Measurements from ENCODE around the gene TMUB1.
A peak's percentile ranks its signal among the peaks of the same experiment; 100 is the strongest.

Gene TMUB1

DNA sequence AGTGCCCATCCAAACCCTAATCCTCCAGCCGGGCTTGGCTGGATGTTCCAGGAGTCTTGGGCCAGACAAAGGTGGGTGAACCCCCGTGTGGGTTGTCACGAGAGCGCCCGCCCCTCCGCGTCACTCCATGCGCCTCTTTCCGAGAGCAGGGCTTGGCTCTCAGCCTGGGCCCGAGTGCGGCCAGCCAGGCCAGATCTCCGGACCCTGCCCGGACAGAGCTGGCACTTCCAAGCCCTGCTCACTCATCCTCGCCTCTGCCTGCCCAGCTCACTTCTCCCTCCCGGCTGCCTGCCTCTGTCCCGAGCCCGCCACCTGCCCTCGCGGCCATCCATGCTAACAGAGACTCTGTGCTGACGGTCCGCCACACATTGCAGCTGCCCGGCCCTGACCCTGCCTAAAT lies 37.6 kb upstream of the TMUB1 start:
- DNase-seq, result no peak

DNA sequence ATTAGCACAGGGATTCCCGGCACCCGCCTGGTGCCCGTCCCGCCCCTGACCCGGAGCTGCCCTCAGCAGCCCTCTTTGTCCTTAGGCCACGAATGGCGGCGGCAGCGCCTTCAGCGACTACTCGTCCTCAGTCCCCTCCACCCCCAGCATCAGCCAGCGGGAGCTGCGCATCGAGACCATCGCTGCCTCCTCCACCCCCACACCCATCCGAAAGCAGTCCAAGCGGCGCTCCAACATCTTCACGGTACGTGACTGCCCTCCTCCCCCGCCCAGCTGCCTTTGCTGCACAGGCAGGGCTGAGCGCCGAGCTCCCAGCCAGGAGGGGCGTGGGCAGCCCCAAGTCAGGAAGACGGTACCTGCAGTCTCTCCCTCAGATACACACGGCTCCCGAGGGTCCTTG lies 36.6 kb upstream of the TMUB1 start:
- no peak for DNase-seq

DNA sequence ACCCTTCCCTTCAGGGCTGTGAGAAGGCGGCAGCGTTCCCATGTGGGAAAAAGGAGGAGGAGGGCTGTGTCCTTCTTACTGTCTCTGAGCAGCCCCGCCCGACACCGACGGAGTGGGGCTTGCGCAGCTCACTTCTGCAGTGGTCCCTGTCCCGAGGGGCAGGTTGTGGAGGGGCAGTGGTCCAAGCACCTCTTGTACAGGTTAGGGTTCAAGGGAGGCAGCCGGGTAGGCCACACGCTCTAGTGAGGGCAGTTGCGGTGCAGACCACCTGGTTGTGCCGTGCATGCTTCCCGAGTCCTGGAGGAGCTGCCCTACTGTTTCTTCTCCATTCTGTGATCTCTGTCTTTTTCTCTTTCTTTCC lies 35.7 kb upstream of the TMUB1 start:
- DNase-seq, result no peak

DNA sequence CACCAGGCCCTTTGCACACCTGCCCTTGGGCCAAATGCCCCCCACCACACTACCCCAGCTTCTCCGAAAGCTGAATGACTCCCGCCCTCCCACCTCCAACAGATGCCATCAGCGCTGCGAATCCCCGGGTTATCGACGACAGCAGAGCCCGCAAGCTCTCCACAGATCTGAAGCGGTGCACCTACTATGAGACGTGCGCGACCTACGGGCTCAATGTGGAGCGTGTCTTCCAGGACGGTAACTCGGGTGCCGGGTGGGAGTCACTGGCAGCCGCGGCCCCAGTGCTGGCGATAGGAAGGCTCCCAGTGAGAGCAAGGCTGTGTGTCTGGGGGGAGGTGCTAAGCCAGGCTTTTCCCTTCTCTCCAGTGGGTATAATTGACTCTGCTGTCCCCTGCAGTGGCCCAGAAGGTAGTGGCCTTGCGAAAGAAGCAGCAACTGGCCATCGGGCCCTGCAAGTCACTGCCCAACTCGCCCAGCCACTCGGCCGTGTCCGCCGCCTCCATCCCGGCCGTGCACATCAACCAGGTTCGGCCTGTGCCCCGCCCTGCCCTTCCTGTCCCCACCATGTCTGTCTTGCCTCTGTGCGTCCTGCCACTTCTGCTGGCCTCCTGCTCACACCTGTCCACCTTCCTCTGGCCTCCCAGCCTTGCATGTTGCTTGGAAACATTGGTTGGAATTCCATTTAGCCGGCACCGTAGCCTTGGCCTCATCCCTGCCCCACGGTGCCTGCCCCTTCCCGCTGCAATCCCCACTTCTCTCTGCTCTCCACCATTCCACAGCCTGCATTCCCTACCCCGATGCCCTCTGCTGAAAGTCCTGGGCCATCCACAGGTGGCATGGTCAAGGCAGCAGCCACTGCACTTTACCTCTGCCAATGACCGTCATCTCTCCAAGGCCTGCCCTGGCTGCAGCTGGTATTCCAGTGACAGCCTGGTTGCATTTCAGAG lies 35.1 kb upstream of the TMUB1 start:
- DNase-seq, result no peak

DNA sequence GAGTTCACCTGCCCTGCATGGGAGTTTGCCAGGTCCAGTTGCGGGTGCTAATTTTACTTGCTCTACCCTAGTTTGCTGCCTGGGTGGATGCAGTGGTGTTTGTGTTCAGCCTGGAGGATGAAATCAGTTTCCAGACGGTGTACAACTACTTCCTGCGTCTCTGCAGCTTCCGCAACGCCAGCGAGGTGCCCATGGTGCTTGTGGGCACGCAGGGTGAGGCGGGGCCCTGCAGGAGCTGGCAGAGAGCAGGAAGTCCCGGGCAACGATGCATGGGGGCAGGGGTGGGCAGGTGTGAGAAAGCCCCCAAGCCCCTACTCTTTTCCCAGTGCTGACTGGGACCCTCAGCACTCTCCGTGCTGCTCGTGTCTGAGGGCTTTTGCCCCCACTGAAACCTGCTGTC lies 34.3 kb upstream of the TMUB1 start:
- no peak for DNase-seq

DNA sequence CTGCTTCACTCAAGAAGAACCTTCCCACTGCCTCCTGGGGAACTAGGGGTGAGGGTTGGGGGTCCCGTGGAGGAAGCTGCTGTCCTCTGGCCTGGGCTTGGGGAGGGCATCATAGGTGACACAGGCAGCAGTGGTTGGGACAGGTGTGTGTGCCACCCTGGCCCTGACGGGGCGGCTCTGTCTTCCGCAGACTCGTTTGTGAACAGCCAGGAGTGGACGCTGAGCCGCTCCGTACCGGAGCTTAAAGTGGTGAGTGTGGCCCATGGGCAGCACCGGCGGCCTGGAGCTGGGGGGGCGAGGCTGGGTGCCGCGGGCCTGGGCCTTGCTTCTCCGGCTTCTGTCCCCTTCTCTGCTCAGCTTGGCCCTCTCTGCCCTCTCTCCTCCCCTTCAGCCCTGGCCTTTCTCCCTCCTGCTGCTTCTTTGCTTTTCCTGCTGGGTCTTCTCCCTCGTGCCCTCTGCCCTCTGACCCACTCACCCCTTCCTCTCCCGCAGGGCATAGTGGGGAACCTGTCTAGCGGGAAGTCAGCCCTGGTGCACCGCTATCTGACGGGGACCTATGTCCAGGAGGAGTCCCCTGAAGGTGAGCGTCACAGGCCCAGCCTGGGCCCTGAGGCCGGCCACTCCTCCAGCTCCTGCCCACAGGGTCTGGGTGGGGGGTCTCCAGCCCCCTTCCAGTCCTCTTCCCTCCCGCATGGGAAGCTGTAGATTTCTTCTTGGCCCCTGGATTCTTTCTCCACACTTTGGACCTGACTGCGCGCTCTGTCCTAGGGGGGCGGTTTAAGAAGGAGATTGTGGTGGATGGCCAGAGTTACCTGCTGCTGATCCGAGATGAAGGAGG lies 33.5 kb upstream of the TMUB1 start:
- DNase-seq, result no peak

DNA sequence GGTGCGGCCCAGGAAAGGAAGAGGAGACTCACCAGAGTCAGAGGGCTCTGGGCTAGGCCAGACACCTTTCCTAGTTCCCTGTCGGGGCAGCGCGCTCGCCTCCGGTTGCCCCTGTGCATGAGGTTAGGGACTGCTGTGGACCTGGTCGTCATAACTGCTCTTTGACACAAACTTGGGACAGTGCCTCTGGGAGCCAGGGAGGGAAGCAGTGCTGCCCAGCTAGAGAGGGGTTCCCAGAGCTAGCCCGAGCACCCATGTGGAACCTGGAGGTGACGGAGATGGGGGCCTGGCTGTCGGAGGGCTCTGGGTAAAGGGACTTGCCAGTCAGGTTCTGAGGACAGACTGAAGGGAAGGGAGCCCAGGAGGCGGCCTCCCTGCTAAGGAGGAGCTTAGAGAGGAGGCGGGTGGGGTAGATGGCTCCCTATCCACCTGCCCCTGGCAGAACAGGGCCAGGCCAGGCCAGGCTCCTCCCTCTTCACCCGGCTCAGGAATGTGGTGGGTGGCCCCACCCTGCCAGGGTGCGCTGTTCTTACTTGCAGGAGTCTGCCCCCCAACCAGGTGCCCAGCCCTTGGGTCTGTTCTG lies 32.6 kb upstream of the TMUB1 start:
- no peak for DNase-seq

DNA sequence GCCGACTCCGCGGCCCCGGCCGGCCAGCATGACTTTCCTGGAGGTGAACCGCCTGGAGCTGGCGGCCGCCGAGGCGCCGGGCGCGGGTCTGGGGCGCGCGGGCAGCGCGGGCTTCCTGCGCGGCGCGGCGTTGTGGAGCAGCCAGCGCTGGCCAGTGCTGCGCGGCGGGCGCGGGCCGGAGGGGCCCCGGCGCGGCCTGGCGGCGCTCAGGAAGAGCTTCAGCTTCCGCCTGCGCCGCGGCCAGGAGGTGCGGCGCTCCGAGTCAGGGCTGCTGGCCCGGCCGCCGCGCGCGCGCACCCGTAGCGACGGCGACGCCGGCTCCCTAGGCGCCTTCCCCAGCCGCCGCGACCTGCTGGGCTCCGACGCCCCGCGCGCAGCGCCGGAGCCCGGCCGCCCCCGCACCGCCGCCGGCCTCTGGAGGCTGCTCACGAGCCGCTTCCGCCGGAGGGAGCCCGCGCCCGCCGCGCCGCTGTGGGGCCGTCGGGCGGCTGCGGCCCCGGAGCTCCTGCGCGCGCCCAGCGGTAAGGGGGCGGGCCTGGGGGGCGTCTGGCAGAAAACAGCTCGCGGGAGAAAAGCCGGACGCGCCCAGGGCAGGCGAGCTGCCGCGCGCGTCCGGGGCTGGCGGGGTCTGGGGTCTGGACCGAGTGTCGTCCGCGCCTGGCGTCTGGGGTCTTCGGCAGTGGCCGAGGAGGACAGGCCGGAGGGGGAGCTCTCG lies 32.0 kb upstream of the TMUB1 start:
- DNase-seq, result peak; percentile 40

DNA sequence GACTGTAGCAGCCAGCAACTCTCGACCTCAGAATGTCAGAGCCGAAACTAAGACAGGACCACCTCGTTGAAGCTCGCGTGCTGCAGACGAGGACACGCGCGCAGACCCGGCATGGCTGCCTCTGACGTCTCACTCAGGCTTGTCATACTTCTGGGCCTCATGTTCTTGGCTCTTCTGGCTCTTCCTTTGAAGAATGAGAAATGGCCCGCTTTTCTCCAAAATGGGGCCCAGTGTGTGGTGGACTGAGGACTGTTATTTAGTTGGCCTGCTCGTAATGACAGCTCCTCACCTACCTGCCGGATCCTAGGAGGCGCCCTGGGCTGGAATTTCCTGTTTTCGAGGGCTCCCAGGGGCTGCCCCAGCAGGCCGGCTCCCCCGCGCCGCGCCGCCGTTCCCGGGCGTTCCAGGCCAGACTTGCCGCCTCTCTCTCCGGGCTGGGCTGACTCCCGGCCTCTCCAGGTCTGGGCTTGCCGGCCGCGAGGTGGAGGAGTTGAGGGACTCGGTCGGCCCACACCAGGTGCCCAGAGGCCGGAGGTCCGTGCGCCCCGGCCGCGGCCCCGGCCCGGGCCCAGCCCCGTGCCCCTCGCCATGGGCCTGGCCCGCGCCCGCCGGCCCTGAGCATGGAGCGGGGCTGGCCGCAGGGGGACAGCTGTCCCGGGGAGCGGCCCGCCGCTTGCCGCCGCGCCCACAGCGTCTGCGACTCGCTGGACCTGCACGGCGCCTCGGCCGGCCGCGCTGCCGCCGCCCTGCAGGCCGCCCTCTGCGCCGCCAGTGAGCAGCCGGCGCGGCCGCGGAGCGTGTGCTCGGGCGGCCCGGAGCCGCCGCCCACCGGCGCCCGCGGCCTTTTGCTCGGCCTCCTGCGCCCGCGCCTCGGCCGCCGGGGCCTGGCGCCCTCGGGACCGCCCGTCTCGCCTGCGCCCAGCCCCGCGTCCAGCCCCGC lies 31.1 kb upstream of the TMUB1 start:
- no peak for DNase-seq

DNA sequence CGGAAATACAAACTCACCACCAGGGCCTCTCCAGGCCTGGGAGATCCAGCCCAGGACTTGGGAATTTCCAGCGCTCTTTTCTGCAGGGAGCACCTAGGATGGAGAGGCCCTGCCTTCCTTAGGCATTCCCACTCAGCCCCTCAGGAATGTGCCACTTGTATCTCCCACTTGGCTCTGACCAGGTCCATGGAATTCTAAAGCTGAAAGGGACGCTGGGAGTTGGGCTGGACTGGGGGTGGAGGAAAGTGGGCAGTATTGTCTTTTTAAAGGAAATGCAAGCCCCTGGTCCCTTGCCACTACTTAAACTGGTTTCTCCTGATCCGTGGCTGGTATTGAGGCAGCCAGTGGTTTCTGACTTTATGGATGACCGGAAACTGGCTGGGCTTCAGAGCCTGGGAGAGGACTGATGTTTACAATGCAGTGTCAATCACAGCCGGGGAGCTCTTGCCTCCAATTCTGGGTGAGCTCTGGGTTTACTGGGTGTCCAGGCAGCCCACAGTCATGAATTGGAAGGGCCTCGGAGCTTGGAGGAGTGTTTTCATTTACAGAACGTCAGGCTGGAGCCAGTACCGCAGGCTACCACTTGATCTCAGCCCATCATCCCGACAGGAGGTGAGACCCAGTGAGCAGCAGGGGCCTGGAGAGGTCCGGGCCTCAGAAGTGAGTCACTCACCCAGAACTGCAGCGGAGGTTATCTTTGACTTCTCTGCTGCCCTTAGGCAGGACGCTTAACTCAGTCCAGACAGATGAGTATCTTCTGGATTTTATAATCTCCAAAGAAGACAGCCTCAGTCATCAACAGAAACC lies 30.3 kb upstream of the TMUB1 start:
- DNase-seq, result peak; percentile 92

DNA sequence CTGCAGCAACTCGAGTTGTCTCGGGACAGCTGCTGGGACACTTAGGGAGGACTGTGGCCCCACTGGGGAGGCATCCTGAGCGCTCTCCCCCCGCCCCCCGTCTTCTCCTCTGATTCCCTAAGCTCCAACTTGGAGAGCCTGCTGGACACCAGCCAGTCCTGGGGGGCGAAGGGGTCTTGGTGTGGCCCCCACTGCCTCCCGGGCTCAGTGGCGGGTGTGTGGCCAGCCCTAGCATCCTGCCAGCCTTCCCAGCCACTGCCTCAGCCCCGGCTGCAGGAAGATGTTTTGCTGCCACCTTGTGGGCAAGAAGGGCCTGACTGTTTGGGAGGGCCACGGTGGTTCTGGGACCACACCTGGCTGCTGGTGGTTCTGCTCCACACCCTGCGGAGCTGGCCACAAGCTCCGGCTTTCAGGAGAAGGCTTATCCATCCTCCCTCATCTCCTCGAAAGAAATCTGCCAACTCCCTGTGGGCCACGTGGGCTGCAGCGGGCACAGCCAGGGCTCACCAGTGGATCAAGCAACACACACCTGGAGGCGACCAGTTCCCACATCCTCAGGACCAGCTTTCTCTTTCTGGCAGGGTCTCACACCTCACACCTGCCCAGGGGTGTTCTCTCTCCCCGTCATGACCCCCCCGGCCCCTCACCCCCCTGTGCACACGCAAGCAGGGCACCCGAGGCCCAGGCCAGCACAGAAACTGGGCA lies 27.8 kb upstream of the TMUB1 start:
- peak; percentile 67 for DNase-seq

DNA sequence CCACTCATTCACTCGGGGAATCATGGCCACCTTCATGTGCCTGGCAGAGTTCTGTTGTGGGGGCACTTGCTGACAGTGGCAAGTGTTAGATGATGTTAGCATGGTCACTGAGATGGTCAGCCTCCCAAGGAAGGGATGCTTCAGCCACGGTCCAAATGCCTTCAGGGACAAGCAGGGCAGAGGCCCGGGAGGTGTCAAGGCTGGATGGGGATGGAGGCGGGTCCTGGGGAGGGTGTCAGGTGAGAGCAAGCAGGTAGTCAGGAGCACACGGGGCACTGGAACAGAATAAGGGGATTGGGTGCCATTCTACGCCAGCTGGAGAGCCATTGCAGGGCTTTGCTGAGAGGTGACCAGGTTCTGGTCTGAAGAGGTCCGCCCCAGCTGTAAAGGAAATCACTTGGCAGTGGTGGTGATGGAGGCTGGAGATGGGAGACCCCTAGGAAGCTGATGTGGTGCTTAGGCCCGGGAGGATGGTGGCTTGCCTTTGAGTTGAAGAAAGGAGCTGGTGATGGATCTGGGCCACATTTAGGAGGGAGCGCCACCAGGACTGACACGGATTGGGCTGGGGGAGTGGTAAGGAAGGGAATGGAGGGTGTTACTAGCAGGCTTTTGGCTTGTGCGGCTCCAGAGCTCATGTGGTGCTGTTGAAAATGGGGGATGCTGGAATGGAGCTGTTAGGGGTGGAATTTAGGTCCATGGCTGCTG lies 27.1 kb upstream of the TMUB1 start:
- no peak for DNase-seq

DNA sequence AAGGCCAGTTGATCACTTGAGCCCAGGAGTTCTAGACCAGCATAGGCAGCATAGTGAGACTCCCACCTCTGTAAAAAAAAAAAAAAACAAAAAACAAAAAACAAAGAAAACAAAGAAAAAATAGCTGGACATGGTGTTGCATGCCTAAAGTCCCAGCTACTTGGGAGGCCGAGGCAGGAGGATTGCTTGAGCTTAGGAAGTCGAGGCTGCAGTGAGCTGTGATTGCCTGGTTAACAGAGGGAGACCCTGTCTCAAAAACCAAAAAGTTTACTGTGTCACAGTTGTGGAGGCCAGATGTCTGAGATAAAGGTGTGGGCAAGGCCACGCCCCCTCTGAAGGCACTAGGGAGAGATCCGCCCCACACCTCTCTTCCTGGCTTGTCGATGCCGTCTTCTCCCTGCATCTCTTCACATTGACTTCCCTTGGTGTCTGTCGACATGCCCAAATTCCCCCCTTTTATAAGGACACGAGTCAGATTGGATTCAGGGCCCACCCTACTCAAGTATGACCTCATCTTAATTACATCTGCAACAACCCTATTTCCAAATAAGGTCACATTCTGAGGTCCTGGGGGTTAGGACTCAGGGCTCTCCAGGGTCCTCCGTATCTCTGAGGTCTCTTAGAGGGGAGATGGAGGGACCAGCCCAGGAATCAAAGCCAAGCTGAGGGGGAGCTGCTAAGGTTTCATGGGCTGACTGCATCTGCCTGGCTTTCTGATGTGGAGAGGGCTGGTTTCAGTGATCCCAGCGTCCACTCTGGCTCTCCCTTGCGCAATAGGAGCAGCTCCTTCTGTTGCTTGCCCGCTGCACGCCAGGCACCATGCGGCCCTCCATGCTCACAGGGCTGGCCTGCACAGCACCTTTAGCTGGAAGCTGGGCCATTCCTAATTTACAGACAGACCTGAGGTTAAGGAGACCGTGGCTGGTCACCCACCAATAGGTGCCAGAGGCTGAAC lies 26.1 kb upstream of the TMUB1 start:
- peak; percentile 46 for DNase-seq

DNA sequence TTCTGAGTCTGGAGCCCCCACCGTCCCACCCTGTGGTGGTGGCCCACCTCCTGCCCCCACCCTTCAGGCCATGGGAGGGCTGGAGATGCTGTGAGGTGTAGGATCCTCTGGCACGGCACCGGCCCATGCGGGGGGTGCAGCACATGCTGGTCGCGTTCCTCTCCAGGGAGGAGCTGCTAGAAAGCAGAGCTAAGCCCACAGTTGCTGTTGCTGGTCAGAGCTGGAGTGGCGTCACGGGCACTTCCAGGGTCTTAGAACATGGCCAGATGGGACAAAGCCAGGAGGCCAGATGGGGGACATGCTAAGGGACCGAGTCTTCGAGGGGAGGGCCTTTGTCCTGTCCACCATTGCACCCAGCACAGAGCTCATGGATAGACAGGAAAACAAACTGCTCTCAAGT lies 24.6 kb upstream of the TMUB1 start:
- DNase-seq, result no peak

DNA sequence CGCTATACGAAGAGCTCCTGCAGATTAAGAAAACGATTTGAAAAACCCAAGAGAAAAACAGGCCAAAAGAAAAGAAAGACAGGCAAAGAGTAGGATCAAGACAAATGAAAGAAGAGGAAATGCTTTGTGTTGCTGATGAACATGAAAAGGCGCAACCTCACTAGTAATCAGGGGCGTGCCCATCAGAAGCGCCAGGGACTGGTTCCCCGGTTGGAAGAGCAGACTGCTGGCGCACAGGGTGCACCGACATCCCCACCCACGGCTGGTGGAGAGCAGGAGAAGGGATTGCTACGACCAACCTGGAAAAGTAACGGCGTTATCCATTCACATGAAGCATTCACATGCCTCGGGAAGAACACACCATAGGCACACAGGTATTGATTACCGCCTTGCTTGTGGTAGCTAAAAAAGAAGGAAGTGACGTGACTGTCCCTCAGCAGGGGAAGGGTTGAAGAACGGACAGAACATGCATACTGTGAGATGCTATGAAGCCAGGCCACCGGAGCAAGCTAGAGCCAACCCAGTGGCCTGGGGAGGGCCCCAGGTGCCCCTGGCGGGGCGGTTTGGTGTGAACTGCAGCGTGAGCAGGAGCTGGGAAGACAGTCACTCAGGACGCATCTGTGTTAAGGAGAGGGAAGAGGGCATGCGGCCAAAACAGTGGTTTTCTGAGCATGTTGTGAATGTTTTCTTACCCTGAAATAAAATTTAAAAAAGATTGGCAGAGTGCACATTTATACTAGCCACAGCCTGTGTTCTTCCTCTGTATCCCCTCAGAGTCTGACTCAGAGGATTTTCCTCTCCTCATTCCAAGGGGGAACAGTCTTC lies 21.3 kb upstream of the TMUB1 start:
- DNase-seq, result peak; percentile 93

DNA sequence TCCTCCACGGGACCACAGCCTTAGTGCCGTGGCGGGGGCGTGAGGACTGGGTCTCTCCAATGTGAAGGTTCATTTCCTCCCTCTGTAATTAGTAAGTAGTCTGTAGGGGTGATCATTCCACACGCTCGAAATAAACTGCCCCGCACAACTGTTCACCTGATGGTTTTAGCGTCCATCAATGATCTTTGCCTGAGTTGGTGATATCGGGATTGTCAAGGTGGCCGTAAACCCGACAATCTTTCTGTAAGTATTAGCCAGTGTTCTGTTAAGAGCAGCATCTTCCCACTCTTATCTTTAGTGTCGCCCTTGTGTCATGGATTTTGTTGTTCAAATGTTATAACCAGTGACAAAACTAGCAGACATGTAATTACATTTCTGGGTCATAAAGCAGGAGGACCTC lies 20.7 kb upstream of the TMUB1 start:
- DNase-seq, result no peak

DNA sequence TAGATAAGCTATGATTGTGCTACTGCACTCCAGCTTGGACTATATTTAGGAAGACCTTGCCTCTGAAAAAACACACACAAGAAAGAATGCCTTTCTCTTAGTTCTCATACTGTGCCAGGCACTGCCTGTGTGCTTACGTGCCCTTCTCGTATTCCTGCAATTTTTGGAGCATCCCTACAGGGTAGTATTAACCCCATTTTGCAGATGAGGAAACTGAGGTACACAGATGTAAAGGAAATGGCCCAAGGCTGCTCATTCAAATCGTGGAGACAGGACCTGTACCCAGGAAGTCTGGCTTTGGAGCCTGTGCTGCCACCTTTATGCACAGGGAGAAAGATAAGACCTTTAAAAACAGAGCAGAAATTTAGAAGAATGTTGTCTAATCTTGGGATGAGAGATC lies 19.7 kb upstream of the TMUB1 start:
- DNase-seq, result no peak

Measured in fibroblast of skin of right biceps (primary cell).